KG1 (cell line): ENCODE results near the gene DNAJC6.

Source experiments
- DNase-seq: peaks from one replicate; lab custom pipeline; 2025; lab: John Stamatoyannopoulos, UW

DNAJC6 gene

DNA sequence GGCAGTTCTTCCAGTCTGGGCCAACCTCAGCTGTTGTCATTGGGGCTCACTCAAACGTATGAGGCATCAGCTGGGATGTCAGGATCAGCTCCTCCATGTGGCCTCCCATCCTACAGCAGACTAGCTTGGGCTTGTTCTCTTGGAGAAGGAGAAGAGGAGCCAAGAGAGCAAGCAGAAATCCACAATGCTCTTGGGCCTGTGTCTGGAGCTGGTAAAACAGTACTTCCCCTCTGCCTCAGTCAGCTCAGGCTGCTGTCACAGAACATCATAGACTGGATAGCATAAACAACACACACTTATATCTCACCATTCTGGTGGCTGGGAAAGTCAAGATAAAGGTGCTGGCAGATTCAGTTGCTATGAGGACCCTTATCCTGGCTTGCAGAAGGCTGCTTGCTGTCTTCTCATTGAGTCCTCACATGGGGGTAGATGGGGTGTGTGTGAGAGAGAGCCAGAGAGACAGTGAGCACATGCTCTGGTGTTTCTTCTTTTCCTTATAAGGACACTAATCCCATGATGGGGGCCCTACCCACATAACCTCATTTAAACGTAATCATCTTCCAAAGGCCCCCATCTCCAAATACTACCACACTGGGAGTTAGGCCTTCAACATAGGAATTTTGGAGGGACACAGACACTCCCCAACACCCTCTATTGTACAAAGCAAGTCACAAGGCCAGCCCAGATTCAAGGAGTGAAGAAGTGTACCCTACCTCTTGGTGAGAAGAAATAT, 16.3 kb upstream of the DNAJC6 start:
- no peak for DNase-seq

GRCh38 chr1:65297706-65298105, 11.6 kb upstream of the DNAJC6 start:
- no peak for DNase-seq

DNA sequence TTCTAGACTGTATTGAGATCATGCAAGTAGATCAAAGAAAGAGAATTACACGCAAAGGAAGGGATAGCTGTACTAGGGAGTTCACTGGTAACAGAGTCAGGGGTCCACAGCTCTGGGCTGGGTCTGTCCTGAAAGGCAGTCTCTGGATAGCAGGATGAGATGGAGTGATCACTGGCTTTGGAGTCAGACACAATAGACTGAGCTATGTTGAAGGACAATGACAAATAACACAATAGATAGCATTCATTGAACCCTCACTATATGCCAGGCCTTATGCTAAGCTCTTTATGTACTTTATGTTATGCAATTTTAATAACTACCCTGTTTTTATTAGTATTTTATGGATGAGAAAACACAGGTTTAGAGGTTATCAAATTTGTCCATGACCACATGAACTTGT, 10.0 kb upstream of the DNAJC6 start:
- no peak for DNase-seq

DNA sequence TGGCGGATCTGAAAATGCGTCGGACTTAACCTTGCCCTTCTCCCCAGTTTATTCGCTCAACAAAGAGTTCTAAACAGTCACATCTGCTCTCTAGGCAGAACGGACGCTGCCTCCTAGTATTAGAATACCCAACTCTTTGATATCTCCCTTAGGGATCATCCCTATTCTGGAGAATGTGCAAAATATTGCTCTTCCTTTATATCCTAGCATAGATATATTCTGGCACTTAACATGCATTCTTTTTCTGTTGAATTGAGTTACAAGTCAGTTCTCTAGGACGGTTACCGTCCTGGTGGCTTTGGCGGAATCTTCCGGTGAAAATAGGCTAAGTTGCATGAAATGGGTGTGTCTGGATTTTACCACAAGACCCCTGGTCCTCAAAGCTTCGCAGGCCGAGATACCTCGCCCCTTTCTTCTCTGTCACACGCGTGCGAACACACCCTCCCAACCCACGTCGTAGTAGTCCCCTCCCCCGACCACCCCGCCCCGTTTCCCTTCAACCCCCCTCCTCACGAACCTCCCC, 501 bp upstream of the DNAJC6 start:
- DNase-seq, result no peak

DNA sequence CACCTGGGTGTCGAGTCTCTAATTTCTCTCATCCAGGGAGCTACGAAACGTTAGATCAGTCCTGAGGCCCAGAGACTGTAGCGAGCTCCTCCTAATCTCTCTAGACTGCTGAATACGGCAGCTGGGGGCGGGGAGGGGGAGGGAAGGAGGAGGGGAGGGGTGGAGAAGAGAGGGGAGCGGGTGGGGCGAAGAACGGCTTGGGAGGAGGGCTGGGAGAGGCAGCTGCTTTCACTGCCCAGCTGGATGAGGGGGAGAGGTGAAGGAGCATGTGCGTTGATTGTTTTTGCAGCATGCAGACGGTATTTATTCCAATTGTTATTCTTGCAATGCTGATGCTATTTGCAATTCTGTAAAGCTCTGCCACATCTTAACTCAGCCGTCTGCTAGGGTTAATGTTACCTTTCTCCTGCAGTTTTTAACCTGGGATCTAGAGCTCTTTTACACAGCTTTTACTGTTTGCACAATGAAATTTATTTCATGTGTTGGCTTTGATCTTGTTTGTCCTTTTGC, 790 bp downstream of the DNAJC6 start:
- no peak for DNase-seq

DNA sequence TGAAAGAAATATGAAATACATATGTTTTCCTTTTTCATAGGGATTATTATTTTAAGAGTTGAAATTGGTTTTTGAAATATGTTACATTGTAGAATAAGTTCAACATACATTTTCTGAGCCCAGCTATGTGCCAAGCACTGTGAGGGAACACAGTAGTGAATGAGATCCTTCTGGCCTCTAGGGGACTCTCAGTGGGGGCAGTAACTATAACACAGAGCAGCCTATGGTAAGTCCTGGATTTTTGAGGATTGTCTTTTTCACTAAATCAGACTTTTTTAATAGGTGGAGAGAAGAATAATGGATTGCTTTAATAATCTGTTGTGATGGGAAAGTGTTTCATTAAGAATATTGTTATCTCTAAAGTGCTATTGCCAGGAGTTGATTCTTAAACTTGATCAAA, 2.4 kb downstream of the DNAJC6 start:
- DNase-seq, result no peak

DNA sequence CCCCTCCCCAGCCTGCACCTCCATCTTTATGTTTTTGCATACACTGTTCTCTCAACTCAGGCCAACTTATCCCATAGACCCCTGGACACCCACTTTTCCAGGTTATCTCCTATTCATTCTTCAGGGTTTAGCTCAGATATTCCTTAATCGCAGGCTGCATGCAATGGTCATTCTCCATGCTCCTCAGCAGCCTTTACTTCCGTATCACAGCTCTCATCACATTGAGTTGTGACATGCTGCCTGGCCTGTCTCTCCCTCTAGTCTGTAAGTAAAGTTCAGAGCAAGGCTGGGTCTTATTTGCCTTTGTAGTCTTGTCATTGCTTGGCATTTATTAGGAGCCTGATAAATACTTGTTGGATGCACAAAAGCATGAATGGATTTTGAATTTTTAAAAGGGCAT, 6.9 kb downstream of the DNAJC6 start:
- no peak for DNase-seq

DNA sequence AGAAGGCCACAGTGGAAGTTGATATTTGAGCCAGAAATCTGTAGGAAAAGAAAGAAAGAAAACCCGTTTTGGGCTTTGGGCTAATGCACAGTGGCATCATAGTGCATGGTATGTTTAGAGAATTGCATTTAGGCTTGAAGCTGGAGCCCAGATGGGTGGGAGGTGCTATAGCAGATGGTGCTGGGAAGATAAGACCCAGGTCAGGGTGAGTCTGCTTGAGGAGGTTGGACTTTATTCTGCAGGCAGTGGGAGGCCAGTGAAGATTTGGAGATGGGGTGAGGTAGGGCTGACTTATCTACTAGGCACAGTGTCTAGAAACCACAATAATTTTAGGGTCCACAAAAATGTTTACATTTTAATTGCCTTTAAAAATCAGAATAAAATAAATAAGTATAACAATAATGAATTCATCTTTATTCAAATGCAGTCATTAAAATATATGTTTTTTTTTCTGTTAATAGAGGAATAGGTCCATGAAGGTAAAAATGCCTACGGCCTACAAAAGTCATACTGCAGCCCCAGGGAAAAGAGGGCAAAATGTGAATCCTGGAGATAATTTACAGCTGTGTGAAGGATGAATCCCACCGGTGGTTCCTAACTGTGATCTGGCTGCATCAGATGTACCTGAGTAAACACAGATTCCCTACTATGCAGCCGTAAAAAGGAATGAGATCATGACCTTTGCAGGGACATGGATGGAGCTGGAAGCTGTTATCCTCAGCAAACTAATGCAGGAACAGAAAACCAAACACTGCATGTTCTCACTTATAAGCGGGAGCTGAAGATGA, 8.7 kb downstream of the DNAJC6 start:
- DNase-seq, result no peak

GRCh38 chr1:65319141-65319540, 9.8 kb downstream of the DNAJC6 start:
- no peak for DNase-seq

DNA sequence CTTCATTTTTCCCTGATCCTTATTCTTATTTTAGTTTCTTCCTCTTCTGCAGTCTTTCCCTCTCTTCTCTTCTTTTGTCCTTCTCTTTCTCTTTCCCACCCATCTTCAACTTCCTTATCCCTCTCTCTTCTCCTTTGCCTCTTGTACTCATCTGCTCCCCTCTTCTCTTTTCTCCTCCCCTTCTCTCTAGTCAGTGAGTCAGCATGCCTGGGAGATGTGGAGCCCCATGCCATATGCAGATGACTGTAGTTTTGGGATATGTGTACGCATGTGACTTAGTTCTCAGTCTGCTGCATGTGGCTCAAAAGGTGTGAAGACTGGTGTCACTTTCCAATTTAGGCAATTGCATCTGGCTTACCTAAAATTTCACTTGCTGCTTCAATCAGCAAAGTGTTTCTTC, 10.4 kb downstream of the DNAJC6 start:
- no peak for DNase-seq

DNA sequence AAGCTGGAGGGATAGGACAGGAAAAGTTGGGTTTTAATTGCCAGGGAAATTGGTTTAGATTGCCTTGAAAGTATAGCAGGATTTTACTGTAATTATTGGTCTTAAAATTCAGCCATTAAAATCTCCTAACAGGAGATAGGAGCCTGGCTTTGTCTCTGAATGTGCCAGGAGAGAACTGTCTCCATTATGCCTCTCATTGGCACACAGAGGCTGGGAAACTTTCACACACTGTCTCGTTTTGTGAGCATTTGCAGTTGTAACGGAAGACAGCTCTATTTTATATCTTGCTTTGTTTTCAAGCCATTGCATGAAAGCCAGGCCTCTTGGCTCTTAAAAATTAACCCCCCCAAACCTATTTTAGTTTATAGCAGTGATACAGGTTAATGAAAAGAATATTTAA, 12.5 kb downstream of the DNAJC6 start:
- no peak for DNase-seq

DNA sequence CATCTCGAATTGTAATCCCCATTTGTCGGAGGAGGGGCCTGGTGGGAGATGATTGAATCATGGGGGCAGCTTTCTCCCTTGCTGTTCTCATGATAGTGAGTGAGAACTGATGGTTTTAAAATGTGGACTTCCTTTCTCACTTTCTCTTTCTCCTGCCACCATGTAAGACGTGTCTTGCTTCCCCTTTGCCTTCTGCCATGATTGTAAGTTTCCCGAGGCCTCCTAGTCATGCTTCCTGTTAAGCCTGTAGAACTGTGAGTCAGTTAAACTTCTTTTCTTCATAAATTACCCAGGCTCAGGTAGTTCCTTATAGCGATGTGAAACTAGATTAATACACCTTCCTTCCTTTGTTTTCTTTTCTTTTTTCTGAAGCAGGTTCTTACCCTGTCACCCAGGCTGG, 13.9 kb downstream of the DNAJC6 start:
- no peak for DNase-seq

DNA sequence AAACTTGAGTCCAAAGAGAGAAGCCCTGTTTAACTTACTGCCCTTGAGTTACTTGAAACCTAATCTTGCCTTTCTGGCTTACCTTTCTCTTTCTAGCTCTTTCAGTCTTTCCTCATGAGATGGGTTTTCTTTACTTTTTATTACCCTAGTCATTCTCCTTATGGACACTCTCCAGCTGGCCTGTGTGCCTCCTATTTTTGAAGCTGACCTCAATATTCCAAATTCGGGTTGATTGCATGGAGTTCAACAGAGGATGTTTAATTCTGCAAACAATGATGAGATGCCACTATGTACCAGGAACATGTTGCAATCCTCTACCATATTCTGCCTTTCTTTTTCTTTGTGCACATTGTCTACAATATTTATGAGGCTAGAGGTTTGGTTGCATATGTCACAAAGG, 20.7 kb downstream of the DNAJC6 start:
- no peak for DNase-seq

DNA sequence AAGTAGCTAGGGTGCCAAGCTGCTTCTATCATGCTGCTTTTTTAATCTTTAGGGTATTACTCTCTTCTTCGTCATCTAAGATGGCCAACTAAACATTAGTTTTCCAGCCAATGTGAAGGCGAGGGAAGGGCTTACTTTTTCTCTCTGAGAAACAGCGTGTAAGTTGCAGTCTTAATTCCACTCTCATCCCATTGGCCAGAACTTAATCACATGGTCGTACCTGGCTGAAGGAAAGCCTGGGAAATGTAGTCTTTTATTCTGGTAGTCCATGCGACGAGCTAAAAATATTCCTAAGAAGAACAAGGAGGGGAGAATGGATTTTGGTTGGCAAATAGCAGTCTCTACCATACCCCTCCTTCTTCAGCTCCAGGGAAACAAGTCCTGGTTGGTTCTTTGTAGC, 21.5 kb downstream of the DNAJC6 start:
- DNase-seq, result no peak

DNA sequence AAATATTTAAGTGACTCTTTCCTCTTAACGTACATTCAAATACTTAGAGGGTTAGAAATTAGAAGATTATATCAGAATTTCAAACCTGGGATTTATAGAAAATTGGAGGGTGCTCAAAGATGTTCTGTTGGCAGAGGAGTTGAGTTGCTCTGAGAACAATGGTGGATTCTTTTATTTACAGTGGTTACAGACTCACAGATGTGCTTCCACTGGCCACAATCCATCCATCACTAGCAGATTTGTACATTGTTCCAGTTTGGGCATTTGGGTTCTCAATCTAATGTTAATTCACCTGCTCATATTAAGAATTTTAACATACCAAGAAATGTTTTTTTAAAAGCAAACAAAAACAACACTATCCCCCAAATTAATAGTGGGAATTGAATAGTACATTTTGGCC, 23.5 kb downstream of the DNAJC6 start:
- no peak for DNase-seq

- no peak for DNase-seq
Measured at GRCh38 chr1:65334081-65334480, 24.7 kb downstream of the DNAJC6 start.

DNA sequence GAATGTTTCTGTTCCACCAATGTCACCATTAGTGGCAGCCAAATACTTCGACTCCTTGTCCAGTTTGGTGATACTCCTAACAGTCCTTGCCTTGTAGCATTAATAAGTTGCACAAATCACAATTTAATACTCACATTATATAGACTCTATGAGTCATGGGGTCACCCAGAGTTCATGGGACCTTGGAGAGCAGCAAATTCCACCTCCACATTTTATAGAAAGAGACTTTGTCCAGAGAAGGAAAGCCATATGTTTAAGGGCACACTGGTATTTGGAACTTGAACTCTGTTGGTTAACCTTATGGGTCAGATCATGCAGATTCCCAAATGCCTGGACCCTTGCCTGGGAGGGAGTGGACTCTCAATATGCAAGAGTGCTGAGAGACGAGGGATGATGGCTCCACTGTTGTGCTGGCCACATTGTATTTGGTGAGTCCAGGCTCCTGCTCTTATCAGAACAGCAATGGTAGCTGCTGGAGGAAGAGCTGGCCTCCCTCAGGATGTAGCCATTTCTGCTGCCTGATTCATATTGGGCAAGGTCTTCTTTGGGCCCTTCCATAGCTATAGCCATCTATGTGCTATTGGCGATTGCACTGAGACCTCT, 30.6 kb downstream of the DNAJC6 start:
- DNase-seq, result no peak

DNA sequence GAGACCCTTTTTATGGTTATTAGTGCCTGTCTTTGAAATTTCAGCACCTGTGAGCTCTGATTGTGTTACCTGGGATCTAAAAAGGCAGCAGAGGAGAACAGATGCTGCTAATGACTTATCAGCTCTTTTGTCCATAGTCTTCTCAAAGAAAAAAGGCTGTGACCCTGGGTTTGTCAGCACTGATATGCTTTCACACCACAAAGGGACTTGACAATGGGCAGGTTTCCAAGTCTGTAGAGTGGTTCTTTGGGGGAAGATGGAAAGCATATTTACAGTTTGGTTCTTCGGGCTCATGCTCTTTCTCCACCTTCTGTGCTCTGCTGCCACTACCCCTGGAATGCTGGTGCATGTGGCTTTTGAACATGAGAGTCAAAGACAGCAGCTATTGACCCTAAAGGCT, 32.0 kb downstream of the DNAJC6 start:
- no peak for DNase-seq

GRCh38 chr1:65343286-65343685, 33.9 kb downstream of the DNAJC6 start:
- no peak for DNase-seq

- no peak for DNase-seq
Measured at GRCh38 chr1:65344171-65344814, 35.0 kb downstream of the DNAJC6 start.

- DNase-seq, result no peak
Measured at GRCh38 chr1:65346190-65346589, 36.8 kb downstream of the DNAJC6 start.

DNA sequence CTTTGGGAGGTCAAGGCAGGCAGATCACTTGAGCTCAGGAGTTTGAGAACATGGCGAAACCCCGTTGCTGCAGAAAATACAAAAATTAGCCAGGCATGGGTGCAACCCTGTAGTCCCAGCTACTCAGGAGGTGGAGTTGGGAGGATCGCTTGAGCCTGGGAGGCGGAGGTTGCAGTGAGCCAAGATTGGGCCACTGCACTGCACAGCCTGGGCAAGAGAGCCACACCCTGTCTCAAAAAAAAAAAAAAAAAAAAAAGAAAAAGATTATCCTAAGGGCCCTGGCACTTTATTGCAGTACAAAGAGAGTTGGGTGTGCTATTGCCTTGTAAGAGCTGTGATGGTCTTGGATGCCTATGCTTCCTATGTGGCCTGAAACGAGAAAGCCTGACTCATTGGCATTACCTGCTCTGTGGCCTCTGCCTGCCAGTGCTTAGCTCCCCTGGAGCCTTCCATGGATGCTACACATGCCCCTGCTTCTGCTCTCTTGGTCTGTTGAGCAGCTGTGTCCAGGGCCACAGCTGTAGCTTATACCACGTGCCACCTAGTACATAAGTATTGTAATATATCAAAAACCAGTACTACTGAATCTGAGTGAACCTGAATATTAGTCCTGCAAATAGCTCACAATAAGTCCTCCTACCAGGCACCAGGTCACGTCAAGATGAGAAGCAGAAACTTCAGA, 45.8 kb downstream of the DNAJC6 start:
- DNase-seq, result no peak
